ENCODE results near the gene PSMD11.

PSMD11 gene

GRCh38 chr17:32467949-32468348 lies 23.6 kb downstream of the PSMD11 start:
- DNase-seq (ENCODE audit: low spot score) = no peak

- DNase-seq (ENCODE audit: low spot score) = no peak
These were observed 26.3 kb downstream of the PSMD11 start for GRCh38 chr17:32470405-32471167.

GRCh38 chr17:32471652-32472051 lies 27.3 kb downstream of the PSMD11 start:
- DNase-seq (ENCODE audit: low spot score) = no peak

- DNase-seq (ENCODE audit: low spot score) = no peak
These were observed 30.9 kb downstream of the PSMD11 start for GRCh38 chr17:32475258-32475657.

- no peak for DNase-seq (ENCODE audit: low spot score)
These were observed 32.9 kb downstream of the PSMD11 start for GRCh38 chr17:32477220-32477619.

- no peak for DNase-seq (ENCODE audit: low spot score)
These were observed 34.8 kb downstream of the PSMD11 start for GRCh38 chr17:32479074-32479617.

- DNase-seq (ENCODE audit: low spot score) = no peak
These were observed 36.9 kb downstream of the PSMD11 start for GRCh38 chr17:32481193-32481592.

- no peak for DNase-seq (ENCODE audit: low spot score)
These were observed 38.4 kb downstream of the PSMD11 start for GRCh38 chr17:32482568-32483320.

GRCh38 chr17:32483451-32484019 lies 39.2 kb downstream of the PSMD11 start:
- DNase-seq (ENCODE audit: low spot score) = peak; percentile 11

- DNase-seq (ENCODE audit: low spot score) = no peak
These were observed 39.7 kb downstream of the PSMD11 start for GRCh38 chr17:32484041-32484461.

GRCh38 chr17:32484628-32485027 lies 40.3 kb downstream of the PSMD11 start:
- DNase-seq (ENCODE audit: low spot score) = no peak

GRCh38 chr17:32485261-32486110 lies 41.2 kb downstream of the PSMD11 start:
- DNase-seq (ENCODE audit: low spot score) = no peak

- DNase-seq (ENCODE audit: low spot score) = peak; percentile 50
These were observed 41.9 kb downstream of the PSMD11 start for GRCh38 chr17:32486111-32486700.

GRCh38 chr17:32486701-32487472 lies 42.6 kb downstream of the PSMD11 start, which contains the start of gene CDK5R1:
Gene CDK5R1 (plus strand): TSS chr17:32486993. CDS start chr17:32487621, 628 bp downstream.
- peak; percentile 51 for DNase-seq (ENCODE audit: low spot score)

- DNase-seq (ENCODE audit: low spot score) = no peak
These were observed 43.3 kb downstream of the PSMD11 start for GRCh38 chr17:32487473-32488176.

- DNase-seq (ENCODE audit: low spot score) = no peak
These were observed 43.9 kb downstream of the PSMD11 start for GRCh38 chr17:32488177-32488542.

- no peak for DNase-seq (ENCODE audit: low spot score)
These were observed 44.4 kb downstream of the PSMD11 start for GRCh38 chr17:32488604-32489180.

- DNase-seq (ENCODE audit: low spot score) = no peak
These were observed 45.2 kb downstream of the PSMD11 start for GRCh38 chr17:32489320-32490100.

GRCh38 chr17:32490101-32490482 lies 45.8 kb downstream of the PSMD11 start:
- no peak for DNase-seq (ENCODE audit: low spot score)

All from activated CD4-positive, alpha-beta T cell treated with anti-CD3 and anti-CD28 coated beads, Interleukin-2, Interleukin-4, amounts not matched to agents 100 ng/mL and 50 ng/mL, durations not matched to agents 16 hours and 8 hours (primary cell).